ENCODE results near the gene P4HB.

Gene P4HB

DNA sequence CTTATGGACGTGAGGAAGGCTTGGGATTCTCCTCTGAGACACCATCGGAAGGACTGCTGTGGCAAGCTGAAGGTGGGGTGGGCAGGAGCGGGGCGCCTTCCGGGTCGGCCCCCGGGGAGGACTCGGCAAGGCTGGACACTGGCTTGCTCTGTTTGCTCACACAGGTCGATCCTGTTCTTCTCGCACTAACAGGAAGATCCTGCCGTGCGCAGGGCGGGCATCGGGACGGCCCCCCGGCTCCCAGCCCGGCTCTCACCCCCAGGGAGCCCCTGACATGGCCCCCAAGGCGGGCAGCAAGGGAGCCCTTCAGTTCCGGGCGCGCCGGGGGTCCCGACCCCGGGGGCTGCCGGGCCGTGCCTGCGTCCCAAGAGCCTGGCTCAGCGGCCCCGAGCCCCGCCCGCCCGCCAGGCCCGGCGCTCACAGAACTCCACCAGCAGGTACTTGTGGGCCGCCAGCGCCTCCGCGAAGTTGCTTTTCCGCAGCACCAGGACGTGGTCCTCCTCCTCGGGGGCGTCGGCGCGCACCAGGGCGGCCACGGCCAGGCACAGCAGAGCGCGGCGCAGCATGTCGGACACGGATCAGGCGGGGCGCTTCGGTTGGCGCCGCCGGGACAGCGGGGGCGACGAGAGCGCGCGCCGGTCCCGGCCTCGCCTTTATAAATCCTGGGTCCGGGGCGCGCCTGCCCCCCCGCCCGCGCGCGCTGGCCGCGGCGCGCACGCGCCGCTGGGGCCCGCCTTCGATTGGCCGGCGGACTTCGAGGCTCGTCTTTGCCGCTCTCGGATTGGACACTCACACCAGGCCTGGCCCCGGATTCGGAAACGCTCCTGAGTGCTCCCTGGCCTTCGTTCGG, at the start of gene P4HB:
TSS of gene P4HB (minus strand) at position 630 of the 850 bp plus-strand sequence. CDS start at position 566, 64 bp downstream.
- DNase-seq, result no peak

GRCh38 chr17:81909231-81909630, 48.9 kb upstream of the P4HB start:
- no peak for DNase-seq

DNA sequence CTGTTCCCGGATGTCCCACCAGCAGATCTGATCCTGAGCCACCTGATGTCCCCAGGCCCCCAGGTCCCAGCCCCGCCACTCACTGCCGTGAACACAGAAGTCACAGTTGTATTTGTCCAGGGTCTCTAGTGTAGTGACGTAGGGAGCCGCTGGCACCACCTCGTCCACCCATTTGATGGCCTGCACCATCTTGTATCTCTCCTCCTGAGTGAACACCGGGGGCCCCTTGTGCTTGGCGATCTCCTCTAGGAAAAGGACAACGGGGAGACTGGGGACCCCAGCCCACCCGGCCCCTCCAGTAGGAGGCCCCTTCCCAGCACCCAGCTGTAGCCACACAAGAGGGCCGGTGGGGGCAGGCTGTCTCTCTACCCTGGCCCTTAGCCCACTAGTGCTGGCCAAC, 48.5 kb upstream of the P4HB start:
- no peak for DNase-seq

GRCh38 chr17:81907219-81908145, 47.1 kb upstream of the P4HB start:
- DNase-seq, result no peak

- no peak for DNase-seq
Measured at GRCh38 chr17:81906476-81907218, 46.3 kb upstream of the P4HB start.

DNA sequence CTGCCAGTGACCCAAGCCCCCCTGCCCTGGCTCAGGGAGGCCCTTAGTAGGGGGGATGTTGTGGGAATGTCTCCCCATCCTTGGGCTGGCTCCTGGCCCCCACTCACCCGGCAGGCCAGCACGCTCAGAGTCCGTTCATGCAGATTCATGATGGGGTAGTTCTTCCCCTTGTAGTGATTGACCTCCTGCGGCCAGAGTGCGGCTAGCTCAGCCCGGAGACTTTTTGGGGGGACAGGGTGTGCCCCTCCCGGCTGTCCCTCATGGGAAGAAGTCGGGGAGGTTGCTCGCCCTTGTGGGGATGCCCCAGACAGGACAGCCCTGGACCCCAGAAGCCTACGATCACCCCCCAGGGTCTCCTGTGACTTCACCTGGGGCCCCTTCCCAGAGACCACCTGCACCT, 45.7 kb upstream of the P4HB start:
- no peak for DNase-seq

GRCh38 chr17:81905424-81905875, 45.1 kb upstream of the P4HB start:
- no peak for DNase-seq

DNA sequence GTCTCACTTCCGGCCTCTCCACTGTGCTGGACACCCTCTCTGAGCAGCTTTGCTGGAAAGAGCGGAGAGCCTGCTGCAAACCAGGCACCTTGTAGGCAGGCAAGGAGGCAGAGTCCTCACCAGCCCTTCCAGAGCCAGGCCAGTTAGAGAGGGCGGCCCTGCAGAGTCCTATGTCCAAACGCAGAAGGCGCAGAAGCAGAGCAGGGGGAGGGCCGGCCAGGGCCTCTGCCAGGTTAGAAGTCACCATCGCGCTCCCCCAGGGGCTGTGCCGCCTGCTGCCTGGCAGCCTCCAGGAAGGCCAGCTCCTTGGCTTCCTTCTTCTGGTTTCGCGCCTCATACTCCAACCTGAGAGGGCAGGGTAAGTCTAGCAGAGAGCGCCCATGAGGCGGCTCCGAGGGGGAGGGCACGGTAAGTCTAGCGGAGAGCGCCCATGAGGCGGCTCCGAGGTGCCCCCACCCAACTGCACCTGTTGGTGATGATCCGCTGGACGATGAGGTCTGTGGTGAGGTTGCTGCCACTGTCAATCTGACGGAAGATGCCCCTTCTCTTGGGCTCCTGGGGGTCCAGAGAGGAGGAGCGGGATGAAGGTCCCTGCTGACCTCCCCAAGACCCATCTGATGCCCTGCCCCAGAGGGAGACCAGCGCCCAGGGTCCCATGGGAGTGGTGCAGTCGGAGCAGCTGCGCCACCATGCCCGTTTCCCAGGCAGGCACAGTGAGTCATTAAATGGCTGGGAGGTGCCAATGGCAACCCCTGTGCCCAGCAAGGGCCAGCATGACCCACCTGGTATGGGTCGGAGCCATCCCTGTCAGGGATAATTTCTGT, 44.5 kb upstream of the P4HB start:
- no peak for DNase-seq

GRCh38 chr17:81903896-81904599, 43.7 kb upstream of the P4HB start:
- no peak for DNase-seq

DNA sequence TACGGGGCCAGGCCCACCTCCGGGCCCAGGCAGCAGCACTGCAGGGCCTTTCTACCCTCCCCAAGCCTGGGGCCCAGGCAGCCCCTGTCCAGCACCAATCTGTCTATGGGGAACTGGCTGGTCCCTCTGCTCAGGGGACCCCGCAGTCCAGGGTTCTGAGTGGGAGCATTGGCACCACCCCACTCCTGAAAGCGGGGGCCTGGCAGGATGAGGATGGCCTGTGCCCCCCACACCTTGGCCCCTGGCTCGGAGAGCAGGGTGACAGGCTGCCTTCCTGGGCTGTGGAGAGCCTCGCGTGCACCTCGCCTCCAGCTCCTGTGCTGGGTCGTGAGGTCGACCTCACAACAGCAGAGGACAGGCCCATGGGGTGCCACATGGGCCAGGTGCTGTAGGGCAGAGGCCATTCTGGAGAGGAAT, 43.1 kb upstream of the P4HB start:
- no peak for DNase-seq

DNA sequence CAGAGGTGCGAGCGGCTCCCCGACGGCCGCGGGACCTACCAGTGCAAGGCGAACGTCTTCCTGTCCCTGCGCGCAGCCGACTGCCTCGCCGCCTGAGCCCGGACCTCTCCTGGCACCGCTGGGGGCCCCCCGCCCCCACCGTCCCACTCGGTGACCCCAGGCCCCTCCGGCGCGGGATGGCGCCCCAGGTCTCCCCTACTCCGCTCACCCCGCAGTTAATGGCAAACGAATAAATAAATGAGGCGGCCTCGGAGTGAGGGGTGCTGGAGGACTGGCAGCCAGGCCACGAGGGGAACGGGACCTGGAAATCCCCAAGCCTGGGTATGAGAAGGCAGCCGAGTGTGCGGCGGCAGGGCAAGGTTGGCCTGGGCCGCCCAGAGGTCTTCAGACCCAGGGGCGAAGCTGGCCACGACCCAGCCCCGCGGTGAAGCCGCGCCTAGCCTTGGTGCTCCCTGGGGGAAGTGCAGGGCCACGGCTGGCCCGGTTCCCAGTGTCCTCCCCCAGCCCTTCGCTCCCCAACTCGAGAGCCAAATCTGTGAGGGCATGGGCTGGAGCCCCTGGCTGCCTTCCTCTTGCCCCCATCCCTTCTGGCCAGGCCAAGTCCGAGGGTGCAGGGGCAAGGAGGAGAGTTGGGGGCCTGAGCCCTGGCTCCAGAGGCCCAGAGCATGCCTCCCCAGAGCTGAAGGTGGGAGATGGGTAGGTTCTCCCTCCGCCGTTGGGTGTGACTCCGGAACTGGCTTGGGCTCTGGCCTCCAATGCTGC, 42.5 kb upstream of the P4HB start:
- no peak for DNase-seq

- DNase-seq, result no peak
Measured at GRCh38 chr17:81902023-81902652, 41.8 kb upstream of the P4HB start, which contains the start of gene NPB. TSS of gene NPB (plus strand) at chr17:81902238. CDS start at chr17:81902278, 40 bp downstream.

DNA sequence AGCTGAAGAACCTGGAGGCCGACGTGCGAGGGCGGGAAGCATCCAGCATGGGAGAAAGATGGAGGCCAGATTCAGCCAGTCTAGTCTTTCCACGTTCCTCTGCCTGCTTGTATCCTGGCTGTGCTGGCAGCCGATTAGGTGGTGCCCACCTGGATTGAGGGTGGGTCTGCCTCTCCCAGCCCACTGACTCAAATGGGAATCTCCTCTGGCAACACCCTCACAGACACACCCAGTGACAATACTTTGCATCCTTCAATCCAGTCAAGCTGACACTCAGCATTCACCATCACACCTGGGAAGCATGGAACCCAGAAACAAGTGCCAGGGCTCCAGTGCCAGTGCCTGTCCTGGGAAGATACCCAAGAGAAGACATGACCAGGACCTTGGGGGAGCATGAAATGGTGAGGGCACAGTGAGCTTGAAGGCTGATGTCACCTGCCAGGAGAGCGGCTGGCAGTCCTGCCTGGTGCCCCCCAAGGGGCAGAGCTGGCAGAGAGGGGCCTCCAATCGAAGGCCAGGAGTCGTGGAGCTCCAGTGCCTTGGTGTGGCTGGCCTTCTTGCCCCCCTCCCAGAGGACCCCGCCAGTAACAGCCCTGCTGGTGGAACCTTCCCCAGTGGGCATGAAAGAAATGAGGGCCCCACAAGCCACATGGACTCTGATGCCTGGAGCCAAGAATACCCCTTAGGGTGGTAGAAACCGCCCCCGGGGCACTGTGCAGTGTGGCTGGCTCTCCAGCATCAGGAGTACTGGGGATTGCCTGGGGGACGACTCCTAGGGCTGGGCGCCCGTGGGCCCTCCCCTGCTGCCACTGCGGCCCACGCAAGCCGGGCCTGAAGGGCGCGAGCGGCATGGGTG, 41.1 kb upstream of the P4HB start:
- no peak for DNase-seq

- no peak for DNase-seq
Measured at GRCh38 chr17:81900181-81900820, 40.0 kb upstream of the P4HB start.

GRCh38 chr17:81899514-81900166, 39.3 kb upstream of the P4HB start:
- no peak for DNase-seq

GRCh38 chr17:81898885-81899284, 38.5 kb upstream of the P4HB start:
- DNase-seq, result no peak

- no peak for DNase-seq
Measured at GRCh38 chr17:81898029-81898866, 37.9 kb upstream of the P4HB start.

All from NCI-H748 treated with DMSO at 0.1 percent for 48 hours (cell line).